CD4-positive, alpha-beta T cell treated with Interleukin-1 beta for 1 hour (primary cell): ENCODE results near the gene BLVRB.
A peak's percentile ranks its signal among the peaks of the same experiment; 100 is the strongest.

ENCODE experiments used
- DNase-seq, 2 donors: peaks; one replicate each; pipeline ENCODE4 v3.0.0-alpha.2; 2020 to 2022

BLVRB gene

DNA sequence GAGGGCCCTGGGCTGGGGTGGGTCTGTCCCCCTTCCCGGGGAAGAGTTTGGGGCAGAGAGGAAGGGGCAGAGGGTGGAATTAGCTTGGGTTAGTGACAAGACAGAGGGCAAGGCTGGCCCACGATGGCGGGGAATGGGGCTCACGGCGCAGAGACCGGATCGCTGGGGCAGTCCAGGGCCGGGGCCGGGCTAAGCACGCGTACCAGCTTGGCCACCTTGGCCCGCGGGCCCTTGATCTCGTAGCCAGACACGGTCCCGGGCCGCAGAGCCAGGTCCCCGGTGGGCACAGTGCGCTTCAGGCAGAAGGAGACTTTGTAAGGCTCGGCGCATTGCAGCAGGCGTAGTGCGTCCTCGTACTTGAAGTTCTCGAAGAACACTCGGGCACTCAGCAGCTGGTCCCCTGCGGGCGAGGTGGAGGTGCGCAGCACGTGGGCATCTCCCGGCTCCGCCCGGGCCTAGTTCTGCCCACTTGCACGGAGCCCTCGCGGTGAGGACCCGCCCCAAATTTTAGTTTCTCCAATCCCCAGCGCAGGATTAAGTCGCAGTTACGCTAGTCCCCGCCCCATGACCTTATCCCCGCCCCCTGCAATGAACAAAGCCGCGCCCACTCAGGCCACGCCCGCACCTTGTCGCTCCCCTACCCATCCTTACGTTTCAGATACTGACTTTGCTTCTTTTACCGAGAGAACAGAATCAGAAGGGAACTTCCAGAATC, 67.0 kb downstream of the BLVRB start:
- DNase-seq: peak; percentile 79 to 81
